NCI-H146 treated with DMSO at 0.1 percent for 48 hours (cell line): Measurements from ENCODE around the gene UBB.
"Not testable (repeated sequence)": the region's sequence is repeated elsewhere in the genome, so short reads cannot be mapped to it uniquely, and the experiment has no call there.

Experiments used
- DNase-seq: peaks from one replicate; lab custom pipeline; 2025; ENCODE audit not compliant: unreplicated experiment; lab: John Stamatoyannopoulos, UW

UBB gene

DNA sequence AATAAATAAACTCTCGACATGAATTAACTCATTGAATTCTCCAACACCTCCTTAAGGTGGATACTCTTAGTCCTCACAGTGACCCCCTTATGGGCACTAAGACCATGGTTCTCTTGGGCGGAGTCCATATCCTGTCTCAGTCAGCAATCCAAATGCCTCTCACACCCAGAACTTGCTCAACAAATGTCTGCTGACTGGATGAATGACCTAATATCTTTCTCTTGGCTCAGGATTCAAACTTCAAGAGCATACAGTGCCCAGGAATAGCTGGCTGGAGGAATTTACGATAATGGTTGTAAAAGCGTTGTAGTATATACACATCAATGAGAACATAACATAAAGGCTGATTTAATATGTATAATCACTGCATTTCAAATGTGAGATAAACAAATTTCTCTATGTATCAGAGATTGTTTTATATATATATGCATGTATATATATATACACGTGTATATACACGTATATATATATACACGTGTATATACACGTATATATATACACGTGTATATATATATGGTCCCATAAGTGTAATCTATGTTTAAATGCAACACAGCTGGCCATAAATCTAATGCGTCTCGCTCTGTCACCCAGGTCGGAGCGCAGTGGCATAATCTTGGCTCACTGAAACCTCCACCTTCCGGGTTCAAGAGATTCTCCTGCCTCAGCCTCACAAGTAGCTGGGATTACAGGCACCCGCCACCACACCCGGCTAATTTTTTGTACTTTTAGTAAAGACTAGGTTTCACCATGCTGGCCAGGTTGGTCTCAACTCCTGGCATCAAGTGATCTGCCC lies 6.5 kb upstream of the UBB start:
- DNase-seq = no peak

DNA sequence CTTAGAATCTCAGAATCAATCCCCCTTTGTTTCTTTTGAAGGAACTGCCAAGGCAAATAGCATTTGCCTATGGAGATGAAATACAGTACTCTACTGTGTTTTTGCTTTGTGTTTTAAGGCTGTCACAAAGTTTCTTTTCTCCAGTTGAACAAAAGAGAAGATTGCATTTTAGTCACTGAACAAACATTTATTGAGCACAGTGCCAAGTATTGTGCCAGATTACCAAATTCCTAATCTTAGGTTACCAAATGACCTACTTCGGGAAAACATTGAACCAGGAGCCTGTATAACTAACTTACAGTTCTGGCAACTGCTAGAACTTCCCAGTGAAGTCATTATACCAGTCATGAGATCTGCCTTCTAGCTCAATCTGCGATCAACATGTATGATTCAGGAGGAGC lies 3.0 kb upstream of the UBB start:
- DNase-seq = no peak

DNA sequence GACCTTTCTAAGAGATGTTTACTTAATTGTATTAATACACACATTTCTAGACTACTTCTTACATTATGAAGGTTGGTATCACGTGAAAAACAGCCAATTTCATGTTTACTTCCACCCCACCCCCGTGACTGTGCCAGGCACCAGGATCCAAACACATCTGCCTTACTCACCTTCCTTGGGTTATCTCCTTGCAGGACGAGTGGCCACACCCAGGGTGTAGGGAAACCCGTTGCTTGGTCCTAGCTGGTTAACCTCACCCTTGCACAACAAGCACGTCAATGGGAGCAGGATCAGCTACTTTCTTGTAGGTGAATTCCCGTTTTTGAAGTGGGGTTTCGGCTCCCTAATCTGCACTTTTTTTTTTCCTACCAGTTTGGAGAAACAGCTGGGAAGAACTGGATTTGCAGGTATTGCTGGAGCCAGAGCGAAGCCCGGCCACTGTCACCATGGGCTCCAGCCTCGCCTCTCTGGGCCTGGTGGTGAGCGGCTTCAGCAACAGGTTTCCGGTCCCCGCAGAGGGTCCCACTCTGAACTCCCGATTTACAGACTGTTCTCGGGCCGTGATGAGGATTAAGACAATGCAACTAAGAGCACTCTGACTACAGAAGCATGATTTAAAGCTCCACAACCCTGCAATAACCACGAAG lies 2.1 kb upstream of the UBB start:
- DNase-seq = no peak

DNA sequence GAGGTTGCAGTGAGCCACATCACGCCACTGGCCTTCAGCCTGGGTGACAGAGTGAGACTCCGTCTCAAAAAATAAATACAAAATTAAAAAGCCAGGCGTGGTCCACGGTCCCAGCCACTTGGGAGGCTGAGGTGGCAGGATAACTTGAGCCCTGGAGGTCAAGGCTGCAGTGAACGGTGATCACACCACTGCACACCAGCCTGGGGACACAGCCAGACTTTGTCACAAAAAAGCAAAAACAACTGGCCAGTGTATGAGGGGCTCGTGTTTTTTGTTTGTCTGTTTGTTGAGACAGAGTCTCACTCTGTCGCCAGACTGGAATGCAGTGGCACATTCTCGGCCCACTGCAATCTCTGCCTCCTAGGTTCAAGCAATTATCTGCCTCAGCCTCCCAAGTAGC lies 1.2 kb upstream of the UBB start:
- no peak for DNase-seq

DNA sequence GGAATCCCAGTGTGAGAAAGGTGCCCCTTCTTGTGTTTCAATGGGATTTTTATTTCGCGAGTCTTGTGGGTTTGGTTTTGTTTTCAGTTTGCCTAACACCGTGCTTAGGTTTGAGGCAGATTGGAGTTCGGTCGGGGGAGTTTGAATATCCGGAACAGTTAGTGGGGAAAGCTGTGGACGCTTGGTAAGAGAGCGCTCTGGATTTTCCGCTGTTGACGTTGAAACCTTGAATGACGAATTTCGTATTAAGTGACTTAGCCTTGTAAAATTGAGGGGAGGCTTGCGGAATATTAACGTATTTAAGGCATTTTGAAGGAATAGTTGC lies 567 bp downstream of the UBB start:
- DNase-seq = no peak

DNA sequence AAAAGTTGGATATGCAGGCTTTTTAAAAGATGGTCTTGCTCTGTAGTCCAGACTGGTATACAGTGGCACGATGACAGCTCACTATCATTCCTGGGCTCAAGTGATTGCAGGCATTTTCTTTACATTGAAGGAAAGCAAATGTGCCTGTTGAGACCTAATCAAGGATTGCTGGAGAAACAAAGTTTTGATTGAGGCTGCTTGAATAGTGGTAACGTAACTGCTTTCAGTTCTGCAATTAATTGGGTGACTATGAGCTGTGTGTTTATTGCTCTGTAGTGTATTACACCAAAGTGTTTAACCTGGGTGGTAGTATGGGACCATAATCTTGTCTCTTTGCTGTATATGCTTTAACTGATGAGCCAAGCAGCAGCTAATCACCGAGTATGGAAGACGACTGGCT lies 2.3 kb downstream of the UBB start:
- DNase-seq = no peak

DNA sequence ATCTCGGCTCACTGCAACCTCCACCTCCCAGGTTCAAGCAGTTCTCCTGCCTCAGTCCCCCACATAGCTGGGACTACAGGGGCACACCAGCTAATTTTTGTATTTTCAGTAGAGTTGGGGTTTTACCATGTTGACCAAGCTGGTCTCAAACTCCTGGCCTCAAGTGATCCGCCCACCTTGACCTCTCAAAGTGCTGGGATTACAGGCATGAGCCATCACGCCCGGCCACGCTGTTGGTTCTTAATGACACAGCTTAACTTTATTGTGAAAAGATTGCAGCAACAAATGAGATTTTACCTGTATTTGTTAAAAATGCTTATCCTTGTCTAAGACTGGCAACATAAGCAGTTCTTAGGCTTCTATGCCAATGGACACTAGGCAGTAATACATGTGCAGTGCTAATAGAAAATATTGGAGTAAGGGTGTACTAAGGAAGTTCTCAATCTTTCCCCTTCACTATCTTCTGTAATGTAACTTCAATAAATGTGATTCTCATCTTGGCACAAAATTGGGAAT lies 2.9 kb downstream of the UBB start:
- DNase-seq = no peak

DNA sequence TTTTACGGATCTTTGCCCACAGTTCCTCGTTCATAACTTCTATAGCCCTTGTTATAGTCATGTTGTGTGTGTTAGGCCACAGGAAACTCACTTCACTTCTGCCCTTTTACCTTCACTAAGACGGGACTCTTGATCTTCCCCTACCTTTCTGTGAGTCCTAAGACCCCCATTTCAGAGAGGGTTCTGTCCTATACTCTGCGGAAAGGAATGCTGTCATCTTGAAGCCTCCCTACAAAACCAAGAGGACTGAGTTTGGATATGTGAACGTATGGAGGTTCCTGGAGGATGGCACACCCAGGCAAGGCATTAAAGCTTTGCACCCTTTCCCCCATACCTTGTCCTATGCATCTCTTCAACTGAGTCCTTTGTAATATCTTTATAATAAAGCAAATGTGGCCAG lies 3.7 kb downstream of the UBB start:
- no peak for DNase-seq

DNA sequence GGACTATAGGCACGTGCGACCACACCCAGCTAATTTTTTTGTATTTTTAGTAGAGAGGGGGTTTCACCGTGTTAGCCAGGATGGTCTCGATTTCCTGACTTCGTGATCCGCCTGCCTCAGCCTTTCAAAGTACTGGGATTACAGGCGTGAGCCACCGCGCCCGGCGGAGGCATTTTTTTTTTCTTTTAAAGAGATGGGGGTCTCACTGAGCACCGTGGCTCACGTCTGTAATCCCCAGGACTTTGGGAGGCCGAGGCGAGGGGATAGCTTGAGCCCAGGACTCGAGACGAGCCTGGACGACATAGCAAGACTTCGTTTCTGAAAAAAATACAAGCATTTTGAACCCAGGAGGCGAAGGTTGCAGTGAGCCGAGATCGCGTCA lies 5.2 kb downstream of the UBB start:
- DNase-seq = not testable (repeated sequence)

DNA sequence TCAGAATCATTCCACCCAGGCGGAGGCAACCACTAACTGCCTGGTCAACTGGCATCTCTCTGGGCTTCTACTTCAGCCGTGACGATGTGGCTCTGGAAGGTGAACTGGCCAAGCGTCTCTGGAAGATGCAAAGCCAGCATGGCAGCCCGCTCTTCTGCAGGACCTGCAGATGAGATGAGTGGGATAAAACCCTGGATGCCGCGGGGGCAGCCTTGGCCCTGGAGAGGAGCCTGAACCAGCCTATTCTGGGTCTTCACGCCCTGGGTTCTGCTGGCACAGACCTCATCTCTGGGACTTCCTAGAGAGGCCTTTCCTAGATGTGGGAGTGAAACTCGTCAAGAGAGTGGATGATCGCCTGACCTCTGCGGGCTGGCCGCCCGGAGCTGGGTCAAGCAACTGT lies 10.6 kb downstream of the UBB start:
- DNase-seq = no peak

DNA sequence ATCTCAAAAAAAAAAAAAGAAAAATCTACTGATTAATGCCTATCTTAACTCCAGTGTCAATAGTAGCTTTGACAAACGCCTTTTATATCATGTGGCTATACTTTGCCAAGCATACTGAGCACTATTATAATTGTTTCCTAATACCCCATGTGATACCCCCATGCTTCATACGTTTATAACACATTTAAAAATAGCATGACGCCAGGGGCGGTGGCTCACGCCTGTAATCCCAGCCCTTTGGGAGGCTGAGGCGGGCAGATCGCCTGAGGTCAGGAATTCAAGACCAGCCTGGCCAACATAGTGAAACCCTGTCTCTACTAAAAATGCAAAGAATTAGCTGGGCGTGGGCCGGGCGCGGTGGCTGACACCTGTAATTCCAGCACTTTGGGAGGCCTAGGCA lies 11.6 kb downstream of the UBB start:
- DNase-seq = not testable (repeated sequence)

DNA sequence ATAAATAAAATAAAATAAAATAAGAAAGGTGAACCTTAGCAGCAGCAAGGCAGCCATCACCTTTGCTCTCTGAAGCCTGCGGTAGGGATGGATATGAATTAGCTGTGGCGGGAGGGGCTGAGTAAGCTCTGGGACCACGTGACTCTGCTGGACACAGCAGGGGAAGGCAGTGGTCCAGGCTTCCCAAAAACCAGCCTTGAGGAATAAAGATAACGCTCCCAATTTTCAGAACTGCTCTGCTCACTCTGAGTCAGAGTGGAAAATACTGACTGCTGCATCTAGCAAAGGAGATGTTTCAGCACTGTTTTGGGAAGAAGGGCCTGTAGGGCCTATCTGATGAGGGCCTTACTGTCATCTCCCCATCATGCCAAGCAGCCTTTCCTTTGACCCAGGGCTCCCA lies 15.0 kb downstream of the UBB start:
- DNase-seq = not testable (repeated sequence)

DNA sequence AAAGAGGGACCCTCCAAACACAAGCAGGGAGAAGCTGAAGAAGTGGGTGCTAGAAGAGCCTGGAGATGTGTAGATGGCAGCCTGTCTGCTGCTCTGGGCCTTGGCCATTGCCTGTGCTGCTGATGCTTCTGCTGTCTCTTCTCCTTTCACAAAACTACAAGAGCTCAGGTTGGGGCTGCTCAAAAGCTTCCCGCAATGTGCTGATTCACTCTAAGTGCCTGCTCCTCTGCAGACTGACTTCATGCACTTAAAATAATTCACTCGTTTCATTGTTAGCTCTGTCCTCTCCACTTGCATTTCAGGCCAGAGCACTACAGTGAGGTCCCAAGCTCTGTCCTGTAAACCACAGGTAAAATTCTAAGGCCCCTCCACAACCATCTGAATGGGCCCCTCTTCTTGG lies 15.8 kb downstream of the UBB start:
- not testable (repeated sequence) for DNase-seq

DNA sequence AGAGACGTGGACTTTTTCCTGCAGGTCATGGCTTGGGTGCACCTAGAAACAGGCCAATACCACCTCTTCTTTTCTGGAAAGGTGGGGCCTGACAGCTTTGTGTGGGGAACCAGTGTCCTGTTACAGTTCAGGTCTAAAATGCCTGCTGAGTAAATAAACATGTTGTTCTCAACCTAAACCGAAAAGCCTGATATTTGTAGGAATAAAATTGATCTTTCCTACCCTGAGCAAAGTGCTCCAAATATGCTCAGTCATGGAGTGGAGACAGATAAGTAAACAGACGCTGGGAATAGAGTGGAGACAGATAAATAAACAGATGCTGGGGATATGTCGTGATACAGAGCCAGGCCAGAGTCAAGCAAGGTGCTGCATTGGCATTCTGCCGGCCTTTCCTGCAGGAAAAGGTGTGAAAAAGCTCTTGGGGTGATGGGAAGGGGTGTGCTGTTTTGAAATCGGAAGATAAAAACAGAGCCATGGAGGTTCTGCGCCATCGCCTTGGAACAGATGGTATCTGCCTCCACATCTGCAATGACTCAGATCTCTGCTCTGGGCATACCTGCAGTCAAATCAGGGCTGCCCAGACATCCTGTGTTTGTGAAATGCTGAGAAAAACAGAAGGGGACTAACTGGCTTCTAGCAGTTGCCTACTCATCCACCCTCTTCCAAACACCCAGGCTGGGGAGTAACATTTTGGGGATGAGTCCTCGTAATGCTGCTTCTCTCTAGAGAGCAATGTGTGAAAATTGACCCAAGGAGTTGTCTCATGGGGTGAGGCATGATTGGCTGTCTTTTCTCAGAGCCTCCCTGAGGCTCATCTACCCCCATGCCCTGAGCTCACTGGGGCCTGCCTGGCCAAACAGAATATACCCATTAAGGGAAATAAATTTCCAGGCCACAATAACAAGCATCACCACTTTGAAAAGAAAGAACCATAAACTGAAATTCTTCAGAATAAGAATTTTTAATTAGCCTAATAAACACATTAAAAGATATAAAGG lies 17.7 kb downstream of the UBB start:
- DNase-seq = no peak

DNA sequence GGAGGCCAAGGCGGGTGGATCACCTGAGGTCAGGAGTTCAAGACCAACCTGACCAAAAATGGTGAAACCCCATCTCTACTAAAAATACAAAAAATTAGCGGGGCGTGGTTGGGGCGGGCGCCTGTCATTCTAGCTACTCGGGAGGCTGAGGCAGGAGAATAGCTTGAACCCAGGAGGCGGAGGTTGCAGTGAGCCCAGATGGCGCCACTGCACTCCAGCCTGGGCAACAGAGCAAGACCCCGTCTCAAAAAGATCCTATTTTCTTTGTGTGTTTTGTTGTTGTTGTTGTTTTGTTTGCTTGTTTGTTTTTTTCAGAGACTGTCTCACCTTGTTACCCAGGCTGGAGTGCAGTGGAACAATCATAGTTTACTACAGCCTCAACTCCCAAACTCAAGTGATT lies 23.0 kb downstream of the UBB start:
- not testable (repeated sequence) for DNase-seq

DNA sequence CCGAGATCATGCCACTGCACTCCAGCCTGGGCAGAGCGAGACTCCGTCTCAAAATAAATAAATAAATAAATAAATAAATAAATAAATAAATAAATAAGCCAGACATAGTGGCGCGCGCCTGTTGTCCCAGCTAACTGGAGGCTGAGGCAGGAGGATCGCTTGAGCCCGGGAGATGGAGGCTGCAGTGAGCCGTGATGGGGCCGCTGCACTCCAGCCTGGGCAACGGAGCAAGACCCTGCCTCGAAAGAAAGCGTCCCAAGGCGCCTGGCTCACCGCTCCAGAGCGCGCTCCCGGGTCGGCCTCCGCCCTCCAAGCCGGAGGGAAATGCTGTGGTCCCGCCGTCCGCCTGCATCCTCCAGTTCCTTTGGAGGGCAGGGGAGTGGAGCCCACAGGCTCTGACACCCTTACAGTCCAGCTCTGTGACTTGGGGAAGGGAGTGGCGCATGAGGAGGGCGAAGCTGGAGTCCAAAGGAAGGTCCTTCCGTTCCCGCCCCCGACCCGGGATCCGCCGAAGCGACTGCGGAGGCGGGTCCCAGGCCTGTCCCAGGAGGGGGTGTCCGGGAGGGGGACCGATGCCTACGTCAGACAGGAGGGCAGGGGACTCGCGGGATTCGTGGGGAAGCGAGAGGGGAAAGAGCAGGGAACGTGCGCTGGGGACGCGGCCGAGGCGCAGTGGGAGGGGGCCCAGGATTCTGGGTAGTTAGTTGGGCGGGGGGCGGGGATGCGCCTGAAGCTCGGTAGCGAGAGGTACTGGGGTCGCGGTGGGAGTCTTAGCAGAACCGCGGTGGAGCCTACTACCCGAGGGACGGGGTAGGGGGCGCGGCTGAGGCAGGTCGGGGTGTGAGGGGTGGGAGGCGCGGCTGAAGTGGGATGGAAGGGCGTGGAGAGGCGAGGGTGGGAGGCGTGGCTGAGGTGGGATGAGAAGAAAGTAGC lies 26.1 kb downstream of the UBB start:
- DNase-seq = peak; percentile 28

DNA sequence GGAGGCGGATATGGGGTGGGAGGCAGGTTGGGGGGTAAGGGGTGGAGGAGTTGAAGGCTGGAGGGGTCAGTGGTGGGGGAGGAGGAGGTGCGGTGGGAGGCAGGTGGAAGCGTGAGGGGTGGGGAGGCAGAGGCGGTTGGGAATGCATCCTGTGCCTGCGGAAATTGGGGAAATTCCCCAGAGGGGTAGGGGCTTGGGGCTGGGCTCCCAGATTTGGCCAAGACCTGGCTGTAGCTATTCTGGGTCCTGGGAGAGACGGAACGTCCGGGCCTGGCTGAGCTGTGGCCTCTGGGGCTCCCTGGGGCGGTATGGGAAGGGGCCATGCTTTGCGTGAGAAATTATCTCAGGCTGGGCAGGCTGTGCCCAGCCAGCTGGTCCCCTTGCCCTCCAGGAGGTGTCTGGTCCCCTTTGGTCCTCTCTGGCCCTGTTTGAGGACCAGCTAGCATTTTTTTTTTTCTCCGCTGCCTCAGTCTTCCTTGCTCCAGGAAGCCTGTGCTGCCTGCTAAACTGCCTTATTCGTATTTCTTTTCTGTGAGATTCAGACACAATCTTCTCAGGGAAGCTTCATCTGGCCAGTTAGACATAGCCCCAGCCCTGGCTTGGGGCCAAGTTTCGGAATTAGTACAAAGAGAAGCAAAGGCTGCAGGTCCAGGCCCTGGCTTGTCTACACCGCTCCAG lies 27.2 kb downstream of the UBB start:
- peak; percentile 36 for DNase-seq

DNA sequence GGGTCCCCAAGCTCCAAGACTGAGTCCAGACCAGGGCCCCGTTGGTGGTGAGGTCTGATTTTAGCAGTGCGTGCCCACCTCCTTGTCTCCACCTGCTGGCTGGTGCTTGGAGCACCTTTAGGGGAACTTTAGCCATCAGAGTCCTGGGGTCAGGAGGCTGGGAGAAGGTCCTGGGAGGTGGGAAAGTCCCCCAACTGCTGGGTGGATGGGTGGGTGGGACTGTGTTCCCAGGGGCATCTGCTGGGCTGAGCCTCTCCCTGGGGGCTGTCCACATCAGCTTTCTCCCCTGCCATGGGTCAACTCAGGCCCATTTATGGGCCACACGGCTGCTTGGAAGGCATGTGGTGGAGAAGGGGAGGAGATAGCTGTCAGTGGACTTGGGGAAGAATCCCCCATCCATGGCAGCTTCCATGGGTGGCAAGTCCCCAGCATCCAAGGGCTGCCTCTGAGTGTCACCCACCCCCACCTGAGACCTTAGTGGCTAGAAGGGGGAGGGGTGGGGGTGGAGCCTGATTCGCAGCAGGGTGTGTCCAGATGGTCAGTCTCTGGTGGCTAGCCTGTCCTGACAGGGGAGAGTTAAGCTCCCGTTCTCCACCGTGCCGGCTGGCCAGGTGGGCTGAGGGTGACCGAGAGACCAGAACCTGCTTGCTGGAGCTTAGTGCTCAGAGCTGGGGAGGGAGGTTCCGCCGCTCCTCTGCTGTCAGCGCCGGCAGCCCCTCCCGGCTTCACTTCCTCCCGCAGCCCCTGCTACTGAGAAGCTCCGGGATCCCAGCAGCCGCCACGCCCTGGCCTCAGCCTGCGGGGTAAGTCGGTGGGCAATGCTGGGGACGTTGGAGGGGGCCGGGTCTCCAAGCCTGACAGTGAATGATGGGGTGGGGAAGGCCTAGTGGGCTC lies 34.4 kb downstream of the UBB start, which contains the start of gene TRPV2:
TSS of gene TRPV2 (plus strand) at position 541 of the 894 bp plus-strand sequence. CDS start 2,098 bp downstream, outside the sequence.
- peak; percentile 19 for DNase-seq

DNA sequence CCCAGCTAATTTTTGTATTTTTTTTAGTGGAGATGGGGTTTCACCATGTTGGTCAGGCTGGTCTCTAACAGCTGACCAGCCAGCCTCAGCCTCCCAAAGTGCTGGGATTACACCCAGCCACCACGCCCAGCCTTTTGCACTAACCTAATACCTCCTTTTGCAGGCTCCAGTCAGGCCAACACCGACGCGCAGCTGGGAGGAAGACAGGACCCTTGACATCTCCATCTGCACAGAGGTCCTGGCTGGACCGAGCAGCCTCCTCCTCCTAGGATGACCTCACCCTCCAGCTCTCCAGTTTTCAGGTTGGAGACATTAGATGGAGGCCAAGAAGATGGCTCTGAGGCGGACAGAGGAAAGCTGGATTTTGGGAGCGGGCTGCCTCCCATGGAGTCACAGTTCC lies 36.5 kb downstream of the UBB start:
- DNase-seq = no peak
